SK-N-SH (cell line): Measurements from ENCODE around the gene TBXA2R. TPM values are rescaled to one million over a fixed set of nuclear protein-coding genes. Genes with fewer than 3 reads are reported as not detected.

Experiments
- CTCF ChIA-PET: fragments of 300-600, 350-600 bp; formaldehyde crosslinking; extraction: SDS; loops from one replicate; lab custom pipeline; 2021; lab: Yijun Ruan, JAX
- POLR2A ChIA-PET: fragments of 350-600 bp; sonication (Branson Sonifier 250); formaldehyde crosslinking; extraction: SDS; loops from one replicate; lab custom pipeline; 2020; ENCODE audit warnings: antibody characterized with exemption, inconsistent platforms; lab: Yijun Ruan, JAX
- DNase-seq: peaks from one replicate; pipeline ENCODE4 v3.0.0; 2012
- H2AFZ ChIP-seq: fragments of 200-600 bp; sonication (generic); 2 replicates; pipeline ENCODE4 v1.8.1; 2016; ENCODE audit warnings: antibody characterized with exemption, mild to moderate bottlenecking, low read depth
- H3F3A ChIP-seq: fragments of 200-600 bp; sonication (generic); replicated peaks from 2 replicates; pipeline ENCODE3; 2016; ENCODE audit warnings: antibody characterized with exemption, mild to moderate bottlenecking; ENCODE audit not compliant: insufficient read depth
- H3K27ac ChIP-seq, 2 experiments: fragments of 200-500 bp in 1 of 2; fragments of 200-600 bp in 1 of 2; sonication (Bioruptor generic) in 1 of 2; sonication (generic), shearing (Covaris generic) in 1 of 2; 2 replicates each; pipeline versions ENCODE4 v1.5.1 to v1.6.1; 2014 to 2016; ENCODE audit warnings: low read depth in 2 of 2, inconsistent platforms in 1 of 2, low read length in 1 of 2, mild to moderate bottlenecking in 1 of 2, mixed read lengths in 1 of 2
- H3K27me3 ChIP-seq: fragments of 200-600 bp; sonication (generic), shearing (Covaris generic); 2 replicates; pipeline ENCODE4 v1.6.1; 2016; ENCODE audit warnings: mixed run types; ENCODE audit not compliant: insufficient read depth
- H3K36me3 ChIP-seq, 2 experiments: fragments of 200-500 bp in 1 of 2; fragments of 200-600 bp in 1 of 2; sonication (Bioruptor generic) in 1 of 2; sonication (generic) in 1 of 2; replicated peaks in 1 of 2; 2 replicates each; pipeline versions ENCODE3 to v1.5.1; 2014 to 2016; ENCODE audit warnings: low read length in 1 of 2, mild to moderate bottlenecking in 1 of 2; ENCODE audit not compliant: insufficient read depth in 2 of 2, control insufficient read depth in 1 of 2
- H3K4me1 ChIP-seq, 2 experiments: fragments of 200-500 bp in 1 of 2; fragments of 200-600 bp in 1 of 2; sonication (Bioruptor generic) in 1 of 2; sonication (generic), shearing (Covaris generic) in 1 of 2; 2 replicates each; pipeline versions ENCODE4 v1.5.1 to v1.6.1; 2014 to 2016; ENCODE audit warnings: low read depth in 1 of 2, low read length in 1 of 2, mixed run types in 1 of 2; ENCODE audit not compliant: insufficient read depth in 2 of 2, control insufficient read depth in 1 of 2
- H3K4me2 ChIP-seq: fragments of 200-600 bp; sonication (generic), shearing (Covaris generic); 2 replicates; pipeline ENCODE4 v1.6.1; 2017; ENCODE audit warnings: mixed run types
- H3K4me3 ChIP-seq, 2 experiments: fragments of 200-500 bp in 1 of 2; fragments of 200-600 bp in 1 of 2; sonication (Bioruptor generic) in 1 of 2; sonication (generic), shearing (Covaris generic) in 1 of 2; 2 replicates each; pipeline versions ENCODE4 v1.5.1 to v1.8.1; 2014 to 2016; ENCODE audit warnings: low read depth in 2 of 2, inconsistent platforms in 1 of 2, low read length in 1 of 2, mild to moderate bottlenecking in 1 of 2, mixed read lengths in 1 of 2, moderate library complexity in 1 of 2
- H3K79me2 ChIP-seq: fragments of 200-600 bp; sonication (generic); 2 replicates; pipeline ENCODE4 v1.8.1; 2017; ENCODE audit warnings: mild to moderate bottlenecking; ENCODE audit not compliant: insufficient read depth
- H3K9ac ChIP-seq: fragments of 200-600 bp; sonication (generic); 2 replicates; pipeline ENCODE4 v1.6.1; 2017; ENCODE audit warnings: mixed run types
- H3K9me2 ChIP-seq: fragments of 200-600 bp; sonication (generic); 2 replicates; pipeline ENCODE4 v1.6.1; 2017; ENCODE audit warnings: mixed run types
- H3K9me3 ChIP-seq: fragments of 200-600 bp; sonication (generic); 2 replicates; pipeline ENCODE4 v1.6.1; 2017; ENCODE audit warnings: mixed run types, mild to moderate bottlenecking, moderate library complexity
- H4K20me1 ChIP-seq: fragments of 200-600 bp; sonication (generic); 2 replicates; pipeline ENCODE4 v1.6.1; 2017; ENCODE audit warnings: mild to moderate bottlenecking, mixed run types; ENCODE audit not compliant: insufficient read depth
- ELF1 ChIP-seq: IDR thresholded peaks from 2 replicates; pipeline ENCODE4 v1.4.0; 2012
- EZH2phosphoT487 ChIP-seq: fragments of 200-600 bp; sonication (generic); IDR thresholded peaks from 2 replicates; pipeline ENCODE4 v1.6.1; 2017; ENCODE audit warnings: low read depth, mixed run types, mild to moderate bottlenecking, antibody characterized with exemption, moderate library complexity, borderline replicate concordance
- FOSL2 ChIP-seq: IDR thresholded peaks from 2 replicates; pipeline ENCODE4 v1.4.0; 2012; ENCODE audit warnings: low read depth, mild to moderate bottlenecking, moderate library complexity, borderline replicate concordance
- FOXJ3 ChIP-seq: sonication (generic); formaldehyde crosslinking; IDR thresholded peaks from 2 replicates; pipeline ENCODE4 v1.5.1; 2020; ENCODE audit warnings: mild to moderate bottlenecking, missing genetic modification reagents
- FOXM1 ChIP-seq: IDR thresholded peaks from 2 replicates; pipeline ENCODE4 v1.4.0; 2012; ENCODE audit warnings: low read depth, mild to moderate bottlenecking
- GATA2 ChIP-seq: sonication (generic); formaldehyde crosslinking; IDR thresholded peaks from 2 replicates; pipeline ENCODE4 v1.5.0; 2020; ENCODE audit warnings: mild to moderate bottlenecking, missing genetic modification reagents
- JUND ChIP-seq: IDR thresholded peaks from 2 replicates; pipeline ENCODE4 v1.4.0; 2012
- MXI1 ChIP-seq: IDR thresholded peaks from 2 replicates; pipeline ENCODE4 v1.6.1; 2012; ENCODE audit warnings: mild to moderate bottlenecking, low read depth, low read length, improper control_type of control experiment
- RAD21 ChIP-seq: IDR thresholded peaks from 2 replicates; pipeline ENCODE4 v1.6.1; 2012; ENCODE audit warnings: mild to moderate bottlenecking, low read length
- RFX5 ChIP-seq: IDR thresholded peaks from 2 replicates; pipeline ENCODE4 v1.6.1; 2012; ENCODE audit warnings: mild to moderate bottlenecking, improper control_type of control experiment, low read length
- RXRA ChIP-seq: IDR thresholded peaks from 2 replicates; pipeline ENCODE4 v1.4.0; 2012; ENCODE audit warnings: low read depth, mild to moderate bottlenecking, borderline replicate concordance
- SIN3A ChIP-seq: IDR thresholded peaks from 2 replicates; pipeline ENCODE4 v1.6.1; 2012; ENCODE audit warnings: low read depth, mild to moderate bottlenecking, low read length, moderate library complexity, borderline replicate concordance
- TCF12 ChIP-seq: IDR thresholded peaks from 2 replicates; pipeline ENCODE4 v1.4.0; 2012
- WGBS: methylation state at CpG from one replicate; pipeline ENCODE4 v1.1.6; 2017; ENCODE audit warnings: low lambda C conversion rate; 5-methylcytosine and 5-hydroxymethylcytosine counted together
- polyA plus RNA-seq, 3 experiments: library from polyadenylated mRNA; depleted of rRNA; stranded (reverse); fragments of >200 nt; gene quantifications; 2 replicates each; pipeline ENCODE4 v1.2.3, GENCODE V29; 2012
- TF ChIP-seq, protein P1 (sequence below): IDR thresholded peaks from 2 replicates; pipeline ENCODE4 v1.4.0; 2012; ENCODE audit warnings: low read depth, borderline replicate concordance
- TF ChIP-seq, protein P2 (sequence below): fragments of 150-350 bp; IDR thresholded peaks from 2 replicates; pipeline ENCODE4 v1.6.1; 2017; ENCODE audit warnings: antibody characterized with exemption, low read length, low read depth, borderline replicate concordance
- TF ChIP-seq, protein P3 (sequence below): IDR thresholded peaks from 2 replicates; pipeline ENCODE4 v1.4.0; 2012; ENCODE audit warnings: low read depth
- TF ChIP-seq, protein P4 (sequence below): fragments of 200-600 bp; sonication (generic); IDR thresholded peaks from 2 replicates; pipeline ENCODE4 v1.6.1; 2017; ENCODE audit warnings: antibody characterized with exemption, mild to moderate bottlenecking, moderate library complexity

Gene TBXA2R
- polyA plus RNA-seq, 1 of the 3 experiments (the other 2 are of a cell fraction) = 0.92 TPM

DNA sequence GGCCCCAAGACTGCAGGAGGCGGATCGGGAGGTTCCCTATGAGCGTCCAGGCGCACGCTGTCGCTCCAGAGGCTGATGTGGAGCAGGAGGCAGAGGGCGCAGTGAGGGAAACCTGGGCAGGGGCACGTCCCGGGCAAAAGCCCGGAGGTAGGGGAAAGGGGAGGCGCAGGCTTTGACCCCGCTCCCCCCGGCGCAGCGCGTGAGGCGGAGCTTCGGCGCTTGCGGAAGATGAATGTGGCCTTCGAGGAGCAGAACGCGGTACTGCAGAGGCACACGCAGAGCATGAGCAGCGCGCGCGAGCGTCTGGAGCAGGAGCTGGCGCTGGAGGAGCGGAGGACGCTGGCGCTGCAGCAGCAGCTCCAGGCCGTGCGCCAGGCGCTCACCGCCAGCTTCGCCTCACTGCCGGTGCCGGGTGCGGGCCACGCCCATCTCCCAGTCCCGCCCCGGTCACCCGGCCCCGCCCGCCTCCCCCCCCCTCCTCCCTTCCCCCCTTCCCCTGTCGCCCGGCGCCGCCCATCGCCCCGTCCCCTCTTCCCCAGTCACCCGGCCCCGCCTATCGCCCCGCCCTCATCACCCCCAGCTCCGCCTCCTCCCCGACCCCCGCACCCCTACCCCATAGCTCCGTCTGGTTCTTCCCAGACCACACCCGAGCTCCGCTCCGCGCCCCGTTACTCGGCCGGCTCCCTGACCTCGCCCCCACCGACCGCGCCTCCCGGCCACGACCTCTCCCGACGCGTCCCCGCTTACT, 29.8 kb downstream of the TBXA2R start:
- no peak overlapping the region for H3K27ac ChIP-seq
- H3K27me3 ChIP-seq = no peaks in the 10 kb centered on the region
- peaks cover 31% of the 10 kb centered on the region for H3F3A ChIP-seq
- no peak for TF ChIP-seq SIN3A
- TF ChIP-seq JUND = no peak
- no peak for TF ChIP-seq EZH2phosphoT487
- TF ChIP-seq ELF1 = no peak
- no peak for TF ChIP-seq GATA2 (CRISPR knock-in tag)
- no peak for TF ChIP-seq RAD21
- TF ChIP-seq RXRA = no peak
- TF ChIP-seq, protein P1, sequence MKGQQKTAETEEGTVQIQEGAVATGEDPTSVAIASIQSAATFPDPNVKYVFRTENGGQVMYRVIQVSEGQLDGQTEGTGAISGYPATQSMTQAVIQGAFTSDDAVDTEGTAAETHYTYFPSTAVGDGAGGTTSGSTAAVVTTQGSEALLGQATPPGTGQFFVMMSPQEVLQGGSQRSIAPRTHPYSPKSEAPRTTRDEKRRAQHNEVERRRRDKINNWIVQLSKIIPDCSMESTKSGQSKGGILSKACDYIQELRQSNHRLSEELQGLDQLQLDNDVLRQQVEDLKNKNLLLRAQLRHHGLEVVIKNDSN = no peak
- TF ChIP-seq TCF12 = no peak
- TF ChIP-seq FOXM1 = no peak
- TF ChIP-seq, protein P2, sequence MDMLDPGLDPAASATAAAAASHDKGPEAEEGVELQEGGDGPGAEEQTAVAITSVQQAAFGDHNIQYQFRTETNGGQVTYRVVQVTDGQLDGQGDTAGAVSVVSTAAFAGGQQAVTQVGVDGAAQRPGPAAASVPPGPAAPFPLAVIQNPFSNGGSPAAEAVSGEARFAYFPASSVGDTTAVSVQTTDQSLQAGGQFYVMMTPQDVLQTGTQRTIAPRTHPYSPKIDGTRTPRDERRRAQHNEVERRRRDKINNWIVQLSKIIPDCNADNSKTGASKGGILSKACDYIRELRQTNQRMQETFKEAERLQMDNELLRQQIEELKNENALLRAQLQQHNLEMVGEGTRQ = no peak
- peaks cover 4% of the 10 kb centered on the region; the same call in 1 of the 2 replicates for H4K20me1 ChIP-seq
- ChIA-PET POLR2A (no interaction called here), CTCF (interaction anchor here (1.3 to 5.8 kb wide), 2 partner anchors 9 to 32 kb away, joined by 4 to 38 read pairs; partner anchors contain the start of gene GIPC3)
- H3K9me3 ChIP-seq = no peaks in the 10 kb centered on the region
- 90% methylated on average over 78 of the region's 78 CpGs for WGBS
- H3K4me3 ChIP-seq = no peak overlapping the region
- peaks cover 9% of the 10 kb centered on the region for H3K79me2 ChIP-seq
- DNase-seq = peak; percentile 78
- peaks cover 6 to 13% of the 10 kb centered on the region in 2 experiments for H3K36me3 ChIP-seq
- H2AFZ ChIP-seq = no peak overlapping the region
- no peak overlapping the region for H3K4me2 ChIP-seq
- no peak overlapping the region for H3K9ac ChIP-seq
- peaks cover 5 to 7% of the 10 kb centered on the region in 2 experiments; a peak in 2 of 4 replicates for H3K4me1 ChIP-seq
- no peaks in the 10 kb centered on the region for H3K9me2 ChIP-seq

DNA sequence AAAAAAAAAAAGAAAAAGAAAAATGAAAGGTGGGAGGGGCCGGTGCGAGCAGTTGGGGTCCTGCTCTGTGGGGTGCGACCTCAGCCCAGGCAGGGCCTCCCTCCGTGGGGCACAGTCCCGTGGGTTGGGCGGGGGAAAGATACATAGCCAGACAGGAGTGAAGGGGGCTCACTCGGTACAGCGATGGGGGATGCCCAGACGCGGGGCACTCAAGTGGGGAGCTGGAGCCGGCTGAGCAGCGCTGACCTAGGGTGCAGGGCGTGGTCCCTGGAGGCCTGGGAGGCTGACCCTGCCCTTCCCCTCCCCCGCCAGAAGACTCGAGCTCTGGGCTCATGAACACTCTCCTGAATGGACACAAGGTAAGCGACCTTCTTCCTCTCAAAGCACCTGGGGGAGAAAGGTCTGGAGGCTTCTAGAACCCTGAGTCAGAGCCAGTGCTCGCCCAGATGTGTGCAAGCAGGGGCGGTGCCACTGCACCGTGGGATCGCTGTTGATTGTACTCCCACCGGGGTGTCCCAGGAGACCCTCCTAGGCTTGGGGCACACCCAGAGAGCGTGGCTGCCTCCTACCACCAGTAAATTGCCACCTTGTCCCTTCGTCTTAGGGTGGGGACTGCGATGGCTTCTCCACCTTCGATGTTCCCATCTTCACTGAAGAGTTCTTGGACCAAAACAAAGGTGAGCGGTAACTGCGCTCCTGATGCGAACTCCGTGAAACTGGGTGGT, 30.6 kb downstream of the TBXA2R start:
- ChIA-PET CTCF (interaction anchor here (0.5 to 5.8 kb wide), 4 partner anchors 10 to 827 kb away, joined by 3 to 38 read pairs (median 4); partner anchors contain the start of gene GIPC3), POLR2A (no interaction called here)
- 95% methylated on average over 25 of the region's 29 CpGs for WGBS
- Histone ChIP-seq H3K9ac (no peak overlapping the region), H3K4me1 (peaks cover 5 to 7% of the 10 kb centered on the region in 2 experiments; a peak in 2 of 4 replicates), H3F3A (peaks cover 31% of the 10 kb centered on the region), H3K4me3 (no peak overlapping the region), H4K20me1 (peaks cover 4% of the 10 kb centered on the region; the same call in 1 of the 2 replicates), H3K9me2 (no peaks in the 10 kb centered on the region), H2AFZ (no peak overlapping the region), H3K27me3 (no peaks in the 10 kb centered on the region), H3K36me3 (peaks cover 6 to 13% of the 10 kb centered on the region in 2 experiments), H3K79me2 (peaks cover 9% of the 10 kb centered on the region), H3K27ac (no peak overlapping the region), H3K9me3 (no peaks in the 10 kb centered on the region), H3K4me2 (no peak overlapping the region)
- TF ChIP-seq, protein P3, sequence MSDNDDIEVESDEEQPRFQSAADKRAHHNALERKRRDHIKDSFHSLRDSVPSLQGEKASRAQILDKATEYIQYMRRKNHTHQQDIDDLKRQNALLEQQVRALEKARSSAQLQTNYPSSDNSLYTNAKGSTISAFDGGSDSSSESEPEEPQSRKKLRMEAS = no peak
- TF ChIP-seq RFX5 = no peak
- TF ChIP-seq SIN3A = no peak
- no peak for TF ChIP-seq FOXJ3 (CRISPR knock-in tag)
- TF ChIP-seq TCF12 = no peak
- TF ChIP-seq, protein P4, sequence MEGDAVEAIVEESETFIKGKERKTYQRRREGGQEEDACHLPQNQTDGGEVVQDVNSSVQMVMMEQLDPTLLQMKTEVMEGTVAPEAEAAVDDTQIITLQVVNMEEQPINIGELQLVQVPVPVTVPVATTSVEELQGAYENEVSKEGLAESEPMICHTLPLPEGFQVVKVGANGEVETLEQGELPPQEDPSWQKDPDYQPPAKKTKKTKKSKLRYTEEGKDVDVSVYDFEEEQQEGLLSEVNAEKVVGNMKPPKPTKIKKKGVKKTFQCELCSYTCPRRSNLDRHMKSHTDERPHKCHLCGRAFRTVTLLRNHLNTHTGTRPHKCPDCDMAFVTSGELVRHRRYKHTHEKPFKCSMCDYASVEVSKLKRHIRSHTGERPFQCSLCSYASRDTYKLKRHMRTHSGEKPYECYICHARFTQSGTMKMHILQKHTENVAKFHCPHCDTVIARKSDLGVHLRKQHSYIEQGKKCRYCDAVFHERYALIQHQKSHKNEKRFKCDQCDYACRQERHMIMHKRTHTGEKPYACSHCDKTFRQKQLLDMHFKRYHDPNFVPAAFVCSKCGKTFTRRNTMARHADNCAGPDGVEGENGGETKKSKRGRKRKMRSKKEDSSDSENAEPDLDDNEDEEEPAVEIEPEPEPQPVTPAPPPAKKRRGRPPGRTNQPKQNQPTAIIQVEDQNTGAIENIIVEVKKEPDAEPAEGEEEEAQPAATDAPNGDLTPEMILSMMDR = no peak
- no peak for TF ChIP-seq MXI1
- TF ChIP-seq FOSL2 = no peak
- peak; percentile 14 for DNase-seq
